Stimulated activated CD8-positive, alpha-beta memory T cell treated with anti-CD3 and anti-CD28 coated beads, Interleukin-12 subunit alpha, Interleukin-12 subunit beta, amount 100 ng/mL, for 4 hours (primary cell): ENCODE data around the gene GPC3.
"Not testable (repeated sequence)": the region's sequence is repeated elsewhere in the genome, so short reads cannot be mapped to it uniquely, and the experiment has no call there.

Source experiments
- DNase-seq: peaks from one replicate; pipeline ENCODE4 v3.0.0-alpha.2; 2020; ENCODE audit warnings: low read depth

GPC3 gene

DNA sequence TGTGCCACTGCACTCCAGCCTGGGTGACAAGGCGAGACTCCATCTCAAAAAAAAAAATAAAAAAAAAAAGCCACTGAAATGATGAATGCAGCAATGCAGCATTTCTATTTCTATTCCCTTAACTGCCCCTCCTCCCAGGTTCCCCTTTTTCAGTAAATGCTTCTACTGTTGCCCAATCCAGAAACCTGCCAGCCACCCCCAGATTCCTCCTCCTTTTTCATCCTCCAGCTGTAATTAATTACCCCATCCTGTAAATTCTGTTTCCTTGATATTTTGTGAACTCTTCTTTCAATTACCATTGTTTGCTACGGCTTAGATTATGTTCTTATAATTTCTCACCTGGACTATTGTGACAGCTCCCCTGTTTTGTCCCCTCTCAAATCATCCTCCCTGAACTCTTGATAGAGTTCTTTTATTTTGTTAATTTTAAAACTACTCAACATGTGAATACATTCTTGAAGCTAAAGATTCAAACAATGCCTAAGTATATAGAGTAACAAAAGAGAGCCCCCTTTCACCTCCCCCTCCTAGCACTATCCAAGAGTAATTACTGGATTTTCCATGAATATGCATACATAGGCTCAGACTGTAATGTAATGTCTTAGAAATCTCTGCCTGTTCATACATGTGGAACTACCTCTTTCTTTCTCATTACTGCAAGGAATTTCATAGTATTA lies 429.5 kb downstream of the GPC3 start:
- DNase-seq, result no peak

GRCh38 chrX:133550665-133551485 lies 434.5 kb downstream of the GPC3 start:
- no peak for DNase-seq

DNA sequence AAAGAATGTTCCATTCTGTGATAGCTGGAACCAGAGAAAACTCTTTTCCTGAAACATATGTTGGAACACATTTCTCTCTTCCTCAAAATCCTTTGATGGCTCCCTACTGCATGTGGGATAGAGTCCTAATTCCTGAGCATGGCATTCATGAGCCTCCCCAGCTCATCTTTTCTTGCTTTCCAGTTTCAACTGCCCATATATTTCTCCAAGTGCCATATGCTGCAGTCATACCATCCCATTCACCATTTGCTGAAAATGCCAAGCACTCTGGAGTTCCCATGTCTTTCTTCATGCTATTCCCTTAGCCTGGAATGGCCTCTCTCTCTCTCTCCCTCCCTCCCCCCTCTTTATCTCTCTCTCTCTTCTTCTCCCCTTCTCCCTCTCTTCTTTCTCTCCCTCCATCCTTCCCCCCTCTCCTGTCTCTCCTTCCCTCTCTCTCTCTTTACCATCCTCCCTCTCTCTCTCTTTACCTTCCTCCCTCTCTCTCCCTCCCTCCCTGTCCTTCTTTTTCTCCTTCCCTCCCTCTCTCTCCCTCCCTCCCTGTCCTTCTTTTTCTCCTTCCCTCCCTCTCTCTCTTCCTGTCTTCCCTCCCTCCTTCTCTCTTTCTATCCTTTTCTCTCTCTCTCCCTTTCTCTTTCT lies 436.0 kb downstream of the GPC3 start:
- no peak for DNase-seq

GRCh38 chrX:133546441-133546840 lies 439.0 kb downstream of the GPC3 start:
- DNase-seq, result no peak

- no peak for DNase-seq
Measured at GRCh38 chrX:133544778-133545177, 440.6 kb downstream of the GPC3 start.

GRCh38 chrX:133544115-133544514 lies 441.3 kb downstream of the GPC3 start:
- DNase-seq, result no peak

GRCh38 chrX:133543654-133544053 lies 441.7 kb downstream of the GPC3 start:
- no peak for DNase-seq

- no peak for DNase-seq
Measured at GRCh38 chrX:133542476-133542875, 442.9 kb downstream of the GPC3 start.

DNA sequence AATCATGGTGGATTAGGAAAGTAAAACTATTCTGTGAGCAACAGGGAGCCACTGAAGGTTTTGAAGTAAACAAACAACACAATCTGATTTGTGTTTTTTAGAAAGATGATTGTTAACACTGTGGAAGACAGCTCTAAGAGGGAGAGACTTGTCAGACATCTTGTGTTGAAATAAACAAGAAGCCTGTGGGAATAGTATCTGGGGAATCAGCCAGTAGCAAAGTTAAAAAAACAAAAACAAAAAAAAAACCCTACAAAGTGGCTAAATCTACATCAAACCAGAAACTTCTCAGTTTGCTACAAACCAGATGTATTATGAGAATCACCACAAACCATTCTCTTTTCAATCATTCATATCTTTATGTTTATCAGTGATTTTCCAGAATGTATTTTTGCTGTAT lies 444.4 kb downstream of the GPC3 start:
- no peak for DNase-seq

DNA sequence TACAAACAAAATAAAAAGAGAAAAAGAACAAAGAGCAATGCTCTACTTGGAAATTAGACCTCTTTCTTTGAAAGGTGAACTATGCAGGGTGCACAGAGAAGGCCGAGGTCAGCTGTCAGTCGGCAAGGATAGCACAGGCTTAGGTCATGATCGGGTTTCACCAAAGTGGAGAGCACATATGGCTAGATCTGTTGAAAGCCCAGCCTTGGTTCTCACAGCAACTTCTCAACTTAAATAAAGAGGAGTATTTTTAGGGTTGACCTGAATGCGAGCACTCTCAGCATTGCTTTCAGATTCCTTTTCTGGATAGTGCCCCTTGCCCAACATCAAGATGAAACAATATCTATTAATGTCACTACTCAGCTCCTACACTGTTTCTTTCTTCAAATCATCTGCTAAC lies 447.2 kb downstream of the GPC3 start:
- no peak for DNase-seq

- DNase-seq, result no peak
Measured at GRCh38 chrX:133537142-133537541, 448.3 kb downstream of the GPC3 start.

DNA sequence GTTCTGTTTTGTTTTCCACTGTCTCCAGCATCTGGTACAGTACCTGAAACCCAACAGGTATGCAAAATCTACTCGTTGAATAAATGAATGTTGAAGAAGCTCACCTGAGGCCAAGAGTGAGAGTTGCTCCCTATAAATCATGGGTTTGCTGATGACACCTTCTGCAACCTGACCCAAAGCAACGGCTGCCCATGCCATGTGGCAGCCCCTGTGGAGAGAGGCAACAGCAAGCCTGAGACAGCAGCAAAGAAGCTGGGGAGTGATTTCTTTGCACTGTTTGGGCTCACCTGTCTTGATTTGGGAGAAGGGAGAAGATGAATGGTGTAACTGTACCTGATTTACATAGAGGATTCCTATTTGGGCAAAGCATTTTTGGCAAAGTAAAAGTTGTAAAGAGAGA lies 450.3 kb downstream of the GPC3 start:
- DNase-seq, result no peak

DNA sequence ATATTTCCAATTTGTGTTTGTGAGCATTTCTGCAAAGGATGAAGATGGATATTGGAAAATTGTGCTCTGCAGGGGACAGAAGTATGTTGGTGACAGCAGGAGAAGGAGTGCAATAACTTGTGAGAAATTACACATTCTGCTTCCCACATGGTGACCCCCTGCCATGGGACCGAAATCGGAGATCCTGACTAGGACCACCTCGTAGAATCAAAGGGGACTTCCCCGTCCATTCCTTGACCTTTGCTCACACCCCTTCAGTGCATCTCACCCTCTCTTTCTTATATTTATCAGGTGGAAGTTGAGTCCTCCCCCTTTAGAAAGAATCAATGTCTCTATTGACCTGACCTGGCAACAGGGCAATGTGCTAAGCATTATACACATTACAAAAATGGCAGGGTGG lies 451.2 kb downstream of the GPC3 start:
- DNase-seq, result no peak

- no peak for DNase-seq
Measured at GRCh38 chrX:133533249-133533648, 452.1 kb downstream of the GPC3 start.

DNA sequence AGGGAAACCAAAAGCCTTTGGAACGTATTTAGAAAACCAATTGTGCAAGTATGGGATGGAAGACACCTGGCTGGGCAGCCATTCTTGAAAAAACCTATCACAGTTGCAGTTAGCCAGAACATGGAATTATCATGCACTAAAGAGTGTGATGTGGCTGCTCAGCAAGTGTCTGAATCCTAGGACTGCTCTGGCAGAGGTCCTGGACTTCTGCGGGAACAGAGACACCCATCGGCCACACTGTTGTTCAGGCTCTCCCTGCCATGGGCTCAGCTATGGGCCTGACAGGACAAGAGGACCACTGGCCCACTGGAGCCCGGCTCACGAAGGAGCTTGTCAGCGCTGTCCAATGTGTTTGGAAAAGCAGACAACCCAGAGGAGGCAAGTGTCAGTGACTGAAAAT lies 454.4 kb downstream of the GPC3 start:
- no peak for DNase-seq

DNA sequence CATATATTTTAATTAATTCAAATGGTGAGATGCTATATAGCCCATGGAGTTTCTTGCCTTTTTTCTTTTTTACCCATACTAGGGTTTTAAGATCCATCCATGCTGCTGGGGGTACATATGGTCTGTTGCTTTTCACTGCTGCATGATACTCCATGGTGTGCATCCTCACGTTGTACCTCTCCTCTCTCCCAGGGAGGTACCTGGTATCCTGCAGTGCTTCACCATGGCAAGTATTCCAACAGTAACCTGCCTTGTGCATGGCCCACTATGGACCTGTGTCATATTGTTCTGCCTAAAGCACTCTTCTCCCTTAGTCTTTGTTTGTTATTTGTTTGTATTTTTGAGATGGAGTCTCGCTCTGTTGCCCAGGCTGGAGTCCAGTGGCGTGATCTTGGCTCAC lies 455.8 kb downstream of the GPC3 start:
- no peak for DNase-seq

GRCh38 chrX:133527825-133528224 lies 457.6 kb downstream of the GPC3 start:
- DNase-seq, result no peak

DNA sequence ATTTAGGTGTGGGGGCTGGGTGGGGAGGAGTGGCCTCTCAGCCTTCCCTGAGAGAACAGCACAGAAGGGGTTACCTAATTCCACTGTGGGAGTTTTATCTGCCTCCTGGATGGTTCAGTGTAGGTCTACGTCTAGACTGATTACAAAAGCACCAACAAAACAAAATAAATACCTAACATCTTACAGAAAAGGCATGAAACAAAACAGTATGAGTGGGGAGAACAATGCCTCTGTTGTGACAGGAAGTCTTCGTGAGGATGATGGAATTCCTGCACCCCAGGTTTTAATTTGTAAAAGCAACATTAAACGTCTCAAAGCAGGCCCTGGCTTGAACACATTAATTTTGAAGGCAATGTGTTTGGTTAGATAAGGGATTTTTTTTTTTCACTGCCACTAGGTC lies 458.0 kb downstream of the GPC3 start:
- DNase-seq, result no peak

GRCh38 chrX:133526773-133527172 lies 458.6 kb downstream of the GPC3 start:
- DNase-seq, result not testable (repeated sequence)

GRCh38 chrX:133523526-133523925 lies 461.9 kb downstream of the GPC3 start:
- no peak for DNase-seq

GRCh38 chrX:133523081-133523487 lies 462.3 kb downstream of the GPC3 start:
- no peak for DNase-seq

- no peak for DNase-seq
Measured at GRCh38 chrX:133516686-133517085, 468.7 kb downstream of the GPC3 start.

GRCh38 chrX:133514486-133514885 lies 470.9 kb downstream of the GPC3 start:
- no peak for DNase-seq
